HepG2 (cell line): ENCODE results near the gene RFX6. TPM values are rescaled to one million over a fixed set of nuclear protein-coding genes. Genes with fewer than 3 reads are reported as not detected.

Experiments used
- ATAC-seq: fragments of 200-7000 bp; cut with Tn5 transposase; 3 replicates; pipeline ENCODE4 v1.9.1; 2020; ENCODE audit warnings: mild to moderate bottlenecking, moderate library complexity
- Bru-seq: library from RNA; stranded (reverse); fragments of 400-500 nt; gene quantifications from one replicate; lab custom pipeline; 2021; lab: Mats Ljungman, UMichigan
- BruChase-seq, 2 experiments: library from RNA; stranded (reverse); fragments of 400-500 nt; gene quantifications; one replicate each; lab custom pipeline; 2021; lab: Mats Ljungman, UMichigan
- BruUV-seq: library from RNA; stranded (reverse); fragments of 400-500 nt; replicated peaks from 2 replicates; lab custom pipeline; 2021; lab: Mats Ljungman, UMichigan
- CTCF ChIA-PET: fragments of 300-600 bp; formaldehyde crosslinking; extraction: SDS; loops from one replicate; lab custom pipeline; 2021; ENCODE audit warnings: low total read pairs, inconsistent platforms, low intra/inter-chr PET ratio; lab: Yijun Ruan, JAX
- POLR2A ChIA-PET: fragments of 350-600 bp; sonication (Branson Sonifier 250); formaldehyde crosslinking; loops from one replicate; lab custom pipeline; 2020; ENCODE audit warnings: antibody characterized with exemption, inconsistent platforms; lab: Yijun Ruan, JAX
- DNase-seq: peaks from one replicate; pipeline ENCODE4 v3.0.0-alpha.2; 2015; ENCODE audit warnings: low spot score
- FAIRE-seq: peaks from 3 replicates; lab custom pipeline; 2011; peaks lifted over from hg19 to GRCh38; lab: Jason Lieb, UNC
- H2AFZ ChIP-seq: one replicate; pipeline ENCODE4 v1.6.1; 2011; ENCODE audit warnings: low read length, inconsistent platforms
- H3K27ac ChIP-seq: fragments of 300-600 bp; 3 replicates; pipeline ENCODE4 v1.8.0; 2011; ENCODE audit warnings: mixed run types, mild to moderate bottlenecking, mixed read lengths, low read length, inconsistent platforms; ENCODE audit not compliant: insufficient read depth; ENCODE audit errors: extremely low read length
- H3K27me3 ChIP-seq, 2 experiments: fragments of 200-600 bp in 1 of 2; 2 replicates in 1 of 2; 3 replicates in 1 of 2; pipeline versions ENCODE4 v1.6.0 to v1.8.0; 2011; ENCODE audit warnings: low read length in 2 of 2, mild to moderate bottlenecking in 2 of 2, moderate library complexity in 2 of 2, inconsistent platforms in 1 of 2; ENCODE audit not compliant: insufficient read depth in 2 of 2, control insufficient read depth in 1 of 2
- H3K36me3 ChIP-seq, 2 experiments: fragments of 200-600 bp in 1 of 2; replicated peaks in 1 of 2; 2 replicates in 1 of 2; 3 replicates in 1 of 2; pipeline versions ENCODE4 v1.5.1 to v1.8.0; 2011; ENCODE audit warnings: low read length in 2 of 2, inconsistent platforms in 1 of 2; ENCODE audit not compliant: insufficient read depth in 2 of 2, control insufficient read depth in 1 of 2
- H3K4me1 ChIP-seq: 2 replicates; pipeline ENCODE4 v1.5.1; 2012; ENCODE audit warnings: low read length, inconsistent platforms; ENCODE audit not compliant: insufficient read depth
- H3K4me2 ChIP-seq: 2 replicates; pipeline ENCODE4 v1.6.0; 2011; ENCODE audit warnings: low read depth, low read length, inconsistent platforms
- H3K4me3 ChIP-seq, 3 experiments: fragments of 200-600 bp in 1 of 3; sonication (generic), shearing (Covaris generic) in 1 of 3; replicated peaks in 1 of 3; 2 replicates each; pipeline ENCODE4 v1.5.1; 2011 to 2016; ENCODE audit warnings: low read length in 3 of 3, inconsistent platforms in 2 of 3, low read depth in 2 of 3, mild to moderate bottlenecking in 2 of 3, control low read depth in 1 of 3, mixed read lengths in 1 of 3; ENCODE audit not compliant: insufficient read depth in 1 of 3
- H3K79me2 ChIP-seq: one replicate; pipeline ENCODE4 v1.6.1; 2011; ENCODE audit warnings: low read length, inconsistent platforms; ENCODE audit not compliant: insufficient read depth
- H3K9ac ChIP-seq: 2 replicates; pipeline ENCODE4 v1.6.0; 2011; ENCODE audit warnings: mild to moderate bottlenecking, low read depth, low read length, inconsistent platforms; ENCODE audit not compliant: insufficient read depth
- H3K9me3 ChIP-seq: 2 replicates; pipeline ENCODE4 v1.5.1; 2012; ENCODE audit warnings: mild to moderate bottlenecking, low read length
- H4K20me1 ChIP-seq: 2 replicates; pipeline ENCODE4 v1.6.0; 2011; ENCODE audit warnings: inconsistent platforms, mild to moderate bottlenecking, low read length, moderate library complexity; ENCODE audit not compliant: insufficient read depth
- ATAD3A ChIP-seq: sonication (generic); formaldehyde crosslinking; IDR thresholded peaks from 2 replicates; pipeline ENCODE4 v1.4.0; 2020; ENCODE audit warnings: missing genetic modification reagents
- CEBPG ChIP-seq: IDR thresholded peaks from 2 replicates; pipeline ENCODE4 v1.6.1; 2016
- HNRNPLL ChIP-seq: fragments of 200-400 bp; formaldehyde crosslinking; IDR thresholded peaks from 2 replicates; pipeline ENCODE4 v1.6.1; 2017; ENCODE audit warnings: mild to moderate bottlenecking, low read depth, low read length; ENCODE audit not compliant: poor library complexity, severe bottlenecking
- KDM5B ChIP-seq: sonication (generic); formaldehyde crosslinking; IDR thresholded peaks from 2 replicates; pipeline ENCODE4 v1.4.0; 2020; ENCODE audit warnings: missing genetic modification reagents, mild to moderate bottlenecking, borderline replicate concordance
- LCORL ChIP-seq, 2 experiments: fragments of 450-650 bp in 1 of 2; sonication (generic) in 1 of 2; formaldehyde crosslinking in 1 of 2; IDR thresholded peaks; 2 replicates each; pipeline versions ENCODE4 v1.5.0 to v1.6.1; 2017 to 2020; ENCODE audit warnings: antibody characterized with exemption in 1 of 2, missing genetic modification reagents in 1 of 2
- MIXL1 ChIP-seq: IDR thresholded peaks from 2 replicates; pipeline ENCODE4 v1.6.1; 2016
- SPEN ChIP-seq: sonication (generic); formaldehyde crosslinking; IDR thresholded peaks from 2 replicates; pipeline ENCODE4 v1.5.1; 2020; ENCODE audit warnings: low read depth, mild to moderate bottlenecking, missing genetic modification reagents
- ZEB1 ChIP-seq: IDR thresholded peaks from 2 replicates; pipeline ENCODE4 v1.6.1; 2012; ENCODE audit warnings: mild to moderate bottlenecking, low read depth, inconsistent platforms; ENCODE audit not compliant: insufficient replicate concordance
- ZFP41 ChIP-seq: sonication (generic); formaldehyde crosslinking; IDR thresholded peaks from 2 replicates; pipeline ENCODE4 v1.4.0; 2020; ENCODE audit warnings: mild to moderate bottlenecking, missing genetic modification reagents, borderline replicate concordance
- WGBS: methylation state at CpG from one replicate; pipeline ENCODE4 v1.1.6; 2017; ENCODE audit warnings: low lambda C conversion rate; 5-methylcytosine and 5-hydroxymethylcytosine counted together
- in situ Hi-C: cut with HindIII; loops from 2 replicates; pipeline ENCODE4 v1.10.0; 2017; ENCODE audit warnings: low pct_unique_long_range_greater_than_20kb; ENCODE audit not compliant: extremely low pct_ligation_motif_present
- intact Hi-C: fragments of 100-400 bp; cut with micrococcal nuclease; formaldehyde crosslinking; loops from one replicate; pipeline ENCODE4 v1.10.0; 2022; ENCODE audit not compliant: unreplicated experiment
- long read RNA-seq, 2 experiments: library from RNA in 1 of 2; library from polyadenylated mRNA in 1 of 2; stranded (forward) in 1 of 2; unstranded in 1 of 2; transcript quantifications; one replicate each; pipeline ENCODE4 v2.0.0, GENCODE V29; 2019 to 2022
- polyA minus RNA-seq, 3 experiments: library from RNA; depleted of rRNA, polyadenylated mRNA; stranded (reverse); fragments of >200 nt; gene quantifications; 2 replicates each; pipeline ENCODE4 v1.2.3, GENCODE V29; 2011; ENCODE audit warnings: low replicate concordance in 1 of 3
- polyA plus RNA-seq, 8 experiments: library from polyadenylated mRNA; depleted of rRNA in 3 of 8; stranded (reverse) in 7 of 8; unstranded in 1 of 8; fragments of >200 nt; fragmentation: Illumina TruSeq in 4 of 8; extraction: Trizol in 4 of 8; gene quantifications; 2 replicates each; pipeline versions ENCODE4 v1.2.1 to v1.2.3, GENCODE V29; 2011 to 2016; ENCODE audit warnings: low read depth in 4 of 8, missing spikeins in 1 of 8, mixed read lengths in 1 of 8; ENCODE audit not compliant: insufficient read depth in 1 of 8
- total RNA-seq, 5 experiments: library from RNA; depleted of rRNA; stranded (reverse); fragments of >200 nt; fragmentation: Illumina TruSeq; extraction: Trizol; gene quantifications; 2 replicates each; pipeline ENCODE4 v1.2.3, GENCODE V29; 2016; ENCODE audit warnings: low read depth in 1 of 5
- TF ChIP-seq, protein P1 (sequence below): sonication (generic); formaldehyde crosslinking; IDR thresholded peaks from 2 replicates; pipeline ENCODE4 v1.5.1; 2020; ENCODE audit warnings: mild to moderate bottlenecking, missing genetic modification reagents, moderate library complexity

Gene RFX6, protein sequence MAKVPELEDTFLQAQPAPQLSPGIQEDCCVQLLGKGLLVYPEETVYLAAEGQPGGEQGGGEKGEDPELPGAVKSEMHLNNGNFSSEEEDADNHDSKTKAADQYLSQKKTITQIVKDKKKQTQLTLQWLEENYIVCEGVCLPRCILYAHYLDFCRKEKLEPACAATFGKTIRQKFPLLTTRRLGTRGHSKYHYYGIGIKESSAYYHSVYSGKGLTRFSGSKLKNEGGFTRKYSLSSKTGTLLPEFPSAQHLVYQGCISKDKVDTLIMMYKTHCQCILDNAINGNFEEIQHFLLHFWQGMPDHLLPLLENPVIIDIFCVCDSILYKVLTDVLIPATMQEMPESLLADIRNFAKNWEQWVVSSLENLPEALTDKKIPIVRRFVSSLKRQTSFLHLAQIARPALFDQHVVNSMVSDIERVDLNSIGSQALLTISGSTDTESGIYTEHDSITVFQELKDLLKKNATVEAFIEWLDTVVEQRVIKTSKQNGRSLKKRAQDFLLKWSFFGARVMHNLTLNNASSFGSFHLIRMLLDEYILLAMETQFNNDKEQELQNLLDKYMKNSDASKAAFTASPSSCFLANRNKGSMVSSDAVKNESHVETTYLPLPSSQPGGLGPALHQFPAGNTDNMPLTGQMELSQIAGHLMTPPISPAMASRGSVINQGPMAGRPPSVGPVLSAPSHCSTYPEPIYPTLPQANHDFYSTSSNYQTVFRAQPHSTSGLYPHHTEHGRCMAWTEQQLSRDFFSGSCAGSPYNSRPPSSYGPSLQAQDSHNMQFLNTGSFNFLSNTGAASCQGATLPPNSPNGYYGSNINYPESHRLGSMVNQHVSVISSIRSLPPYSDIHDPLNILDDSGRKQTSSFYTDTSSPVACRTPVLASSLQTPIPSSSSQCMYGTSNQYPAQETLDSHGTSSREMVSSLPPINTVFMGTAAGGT
- total RNA-seq (2016; rRNA removed; fragmentation: Illumina TruSeq; extraction: Trizol): not detected in 2 replicates
- not detected in 2 replicates for total RNA-seq (2016; cell fraction: cytosol; rRNA removed; fragmentation: Illumina TruSeq; extraction: Trizol; ENCODE audit: low read depth)
- not detected in 2 replicates for total RNA-seq (2016; cell fraction: insoluble cytoplasmic fraction; rRNA removed; fragmentation: Illumina TruSeq; extraction: Trizol)
- total RNA-seq (2016; cell fraction: membrane; rRNA removed; fragmentation: Illumina TruSeq; extraction: Trizol): not detected in 2 replicates
- total RNA-seq (2016; cell fraction: nucleus; rRNA removed; fragmentation: Illumina TruSeq; extraction: Trizol): not detected in 2 replicates
- polyA plus RNA-seq (2011; rRNA removed): 0.04 TPM in 1 of 2 replicates, not detected in the other
- polyA plus RNA-seq (2011; cell fraction: cytosol; rRNA removed): not detected in 2 replicates
- not detected in 2 replicates for polyA plus RNA-seq (2011; cell fraction: nucleus; rRNA removed)
- polyA plus RNA-seq (2012): not detected in 2 replicates
- polyA plus RNA-seq (2016; cell fraction: cytosol; fragmentation: Illumina TruSeq; extraction: Trizol; ENCODE audit: low read depth): not detected in 2 replicates
- polyA plus RNA-seq (2016; cell fraction: insoluble cytoplasmic fraction; fragmentation: Illumina TruSeq; extraction: Trizol; ENCODE audit: low read depth): not detected in 2 replicates
- polyA plus RNA-seq (2016; cell fraction: membrane; fragmentation: Illumina TruSeq; extraction: Trizol; ENCODE audit: low read depth): not detected in 2 replicates
- not detected in 2 replicates for polyA plus RNA-seq (2016; cell fraction: nucleus; fragmentation: Illumina TruSeq; extraction: Trizol; ENCODE audit: insufficient read depth, low read depth)
- polyA minus RNA-seq (2011; rRNA and poly(A)+ RNA removed; ENCODE audit: low replicate concordance): not detected in 2 replicates
- not detected in 2 replicates for polyA minus RNA-seq (2011; cell fraction: cytosol; rRNA and poly(A)+ RNA removed)
- not detected in 2 replicates for polyA minus RNA-seq (2011; cell fraction: nucleus; rRNA and poly(A)+ RNA removed)
- Bru-seq, nascent RNA: not detected
- BruChase-seq, experiment 1, labeled RNA remaining after a 6-hour chase: not detected
- not detected for BruChase-seq, experiment 2, labeled RNA remaining after a 2-hour chase
- long read RNA-seq, experiment 1: 0 reads
- long read RNA-seq, experiment 2: 0 reads

DNA sequence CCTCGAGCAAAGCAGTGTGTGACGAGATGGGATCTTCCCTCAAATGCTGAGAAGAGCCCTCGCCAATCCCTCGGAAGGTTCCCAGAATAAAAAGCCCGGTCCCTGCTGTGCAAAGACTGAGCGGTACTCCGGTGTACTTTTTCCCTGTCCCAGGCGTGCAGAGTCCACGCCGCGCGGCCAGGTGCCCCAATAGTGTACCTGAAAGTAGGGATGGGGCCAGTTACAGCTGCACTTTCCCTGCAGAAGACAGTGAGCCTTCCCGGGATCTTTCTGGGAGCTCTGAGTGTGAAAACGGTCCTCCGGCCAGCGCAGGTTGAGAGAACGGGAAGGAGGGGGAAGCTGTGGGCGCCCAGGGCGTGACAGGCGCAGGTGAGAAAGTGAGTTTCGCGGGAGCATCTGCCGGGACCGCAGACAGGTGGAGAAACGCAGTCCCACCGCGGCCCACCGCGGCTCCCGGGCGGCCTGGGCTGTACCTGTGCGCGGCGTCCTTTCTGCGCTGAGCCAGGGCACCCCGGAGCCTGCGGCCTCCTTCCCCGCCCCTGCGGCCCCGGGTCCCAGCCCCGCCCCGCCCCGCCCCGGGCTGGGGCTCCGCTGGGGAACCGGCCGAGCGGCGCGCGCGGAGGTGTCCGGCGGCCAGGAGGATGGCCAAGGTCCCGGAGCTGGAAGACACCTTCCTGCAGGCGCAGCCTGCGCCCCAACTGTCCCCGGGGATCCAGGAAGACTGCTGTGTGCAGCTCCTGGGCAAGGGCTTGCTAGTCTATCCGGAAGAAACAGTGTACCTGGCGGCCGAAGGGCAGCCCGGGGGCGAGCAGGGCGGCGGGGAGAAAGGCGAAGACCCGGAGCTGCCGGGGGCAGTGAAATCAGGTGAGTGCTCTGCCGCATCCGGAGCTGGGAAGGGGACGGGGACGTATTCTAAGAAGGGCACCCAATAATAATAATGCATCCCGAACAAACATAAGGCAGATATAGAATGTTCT lies at the start of gene RFX6:
Gene RFX6 (plus strand): TSS at position 608 of the 977 bp plus-strand sequence. CDS start 34 bp downstream, at position 642.
- DNase-seq: no peak
- Histone ChIP-seq H2AFZ (no peak within 1 kb of the TSS), H3K79me2 (no peaks in the 10 kb centered on the region), H3K9ac (no peak within 1 kb of the TSS), H3K27me3 (peaks cover 15 to 32% of the 10 kb centered on the region in 2 experiments), H3K9me3 (no peaks in the 10 kb centered on the region), H3K4me2 (peak within 1 kb of the TSS; percentile 76), H3K27ac (no peak within 1 kb of the TSS), H3K4me3 (peak within 1 kb of the TSS; percentile 40 to 68 (median 52); a peak in 4 of 6 replicates), H4K20me1 (no peaks in the 10 kb centered on the region), H3K36me3 (no peaks in the 10 kb centered on the region), H3K4me1 (peaks cover 13% of the 10 kb centered on the region)
- in situ Hi-C loops: loop anchor here (5.0 to 10.0 kb wide), 2 partner anchors 90 to 318 kb away; no protein-coding TSS in a partner anchor
- no TSS peak for BruUV-seq
- no peak for FAIRE-seq
- ChIA-PET POLR2A (no interaction called here), CTCF (interaction anchor here (1.8 kb wide), 1 partner anchor 92 kb away, joined by 3 read pairs; no protein-coding TSS in a partner anchor)
- intact Hi-C loops: no loop called here
- 5% methylated on average over 38 of the region's 73 CpGs for WGBS
- peak; percentile 95 for ATAC-seq
- TF ChIP-seq, protein P1, sequence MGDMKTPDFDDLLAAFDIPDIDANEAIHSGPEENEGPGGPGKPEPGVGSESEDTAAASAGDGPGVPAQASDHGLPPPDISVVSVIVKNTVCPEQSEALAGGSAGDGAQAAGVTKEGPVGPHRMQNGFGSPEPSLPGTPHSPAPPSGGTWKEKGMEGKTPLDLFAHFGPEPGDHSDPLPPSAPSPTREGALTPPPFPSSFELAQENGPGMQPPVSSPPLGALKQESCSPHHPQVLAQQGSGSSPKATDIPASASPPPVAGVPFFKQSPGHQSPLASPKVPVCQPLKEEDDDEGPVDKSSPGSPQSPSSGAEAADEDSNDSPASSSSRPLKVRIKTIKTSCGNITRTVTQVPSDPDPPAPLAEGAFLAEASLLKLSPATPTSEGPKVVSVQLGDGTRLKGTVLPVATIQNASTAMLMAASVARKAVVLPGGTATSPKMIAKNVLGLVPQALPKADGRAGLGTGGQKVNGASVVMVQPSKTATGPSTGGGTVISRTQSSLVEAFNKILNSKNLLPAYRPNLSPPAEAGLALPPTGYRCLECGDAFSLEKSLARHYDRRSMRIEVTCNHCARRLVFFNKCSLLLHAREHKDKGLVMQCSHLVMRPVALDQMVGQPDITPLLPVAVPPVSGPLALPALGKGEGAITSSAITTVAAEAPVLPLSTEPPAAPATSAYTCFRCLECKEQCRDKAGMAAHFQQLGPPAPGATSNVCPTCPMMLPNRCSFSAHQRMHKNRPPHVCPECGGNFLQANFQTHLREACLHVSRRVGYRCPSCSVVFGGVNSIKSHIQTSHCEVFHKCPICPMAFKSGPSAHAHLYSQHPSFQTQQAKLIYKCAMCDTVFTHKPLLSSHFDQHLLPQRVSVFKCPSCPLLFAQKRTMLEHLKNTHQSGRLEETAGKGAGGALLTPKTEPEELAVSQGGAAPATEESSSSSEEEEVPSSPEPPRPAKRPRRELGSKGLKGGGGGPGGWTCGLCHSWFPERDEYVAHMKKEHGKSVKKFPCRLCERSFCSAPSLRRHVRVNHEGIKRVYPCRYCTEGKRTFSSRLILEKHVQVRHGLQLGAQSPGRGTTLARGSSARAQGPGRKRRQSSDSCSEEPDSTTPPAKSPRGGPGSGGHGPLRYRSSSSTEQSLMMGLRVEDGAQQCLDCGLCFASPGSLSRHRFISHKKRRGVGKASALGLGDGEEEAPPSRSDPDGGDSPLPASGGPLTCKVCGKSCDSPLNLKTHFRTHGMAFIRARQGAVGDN: peak; percentile 13; the same call in 1 of the 2 replicates
- TF ChIP-seq HNRNPLL: peak; percentile 33
- no peak for TF ChIP-seq CEBPG (CRISPR knock-in tag)
- TF ChIP-seq MIXL1 (CRISPR knock-in tag): no peak
- peak; percentile 34; the same call in 1 of the 2 replicates for TF ChIP-seq KDM5B (CRISPR knock-in tag)
- no peak for TF ChIP-seq ATAD3A (CRISPR knock-in tag)
- TF ChIP-seq SPEN: no peak
- no peak for TF ChIP-seq ZFP41 (CRISPR knock-in tag)
- TF ChIP-seq ZEB1: peak; percentile 36
- TF ChIP-seq LCORL (IDR thresholded peaks at IDR 0.05): no peak
- no peak for TF ChIP-seq LCORL (CRISPR knock-in tag; IDR thresholded peaks at IDR 0.05)
